ENCODE data around the gene USF3. TPM values are rescaled to one million over a fixed set of nuclear protein-coding genes. Genes with fewer than 3 reads are reported as not detected.
A peak's percentile ranks its signal among the peaks of the same experiment; 100 is the strongest.

USF3 gene
- total and polyA plus RNA-seq, 2 of the 4 experiments (the other 2 are of a cell fraction) = 3.0 to 5.2 TPM

- Histone ChIP-seq H3K4me3 (ENCODE audit: insufficient read depth, low read depth, low read length) (no peak overlapping the region), H3K14ac (replicated peaks; ENCODE audit: low read depth, low read length) (no peak overlapping the region), H4K20me1 (ENCODE audit: insufficient read depth, low read length) (peaks cover 54% of the 10 kb centered on the region), H3K9ac (ENCODE audit: low read depth, low read length) (no peak overlapping the region), H3K18ac (ENCODE audit: low read depth, low read length) (no peak overlapping the region), H3K4me1 (ENCODE audit: control insufficient read depth, insufficient read depth, low read length) (no peaks in the 10 kb centered on the region), H2AFZ (replicated peaks; ENCODE audit: low read length, poor library complexity) (no peak overlapping the region), H4K5ac (ENCODE audit: low read depth, low read length) (no peak overlapping the region), H2BK5ac (ENCODE audit: low read depth, low read length, poor library complexity, severe bottlenecking) (no peak overlapping the region), H4K91ac (ENCODE audit: insufficient read depth, low read depth, low read length) (no peak overlapping the region), H3K9me1 (ENCODE audit: insufficient read depth, low read length) (peaks cover 3% of the 10 kb centered on the region; the same call in 1 of the 2 replicates), H3K27ac (ENCODE audit: insufficient read depth, low read length) (no peak overlapping the region; the same call in 1 of the 2 replicates), H3K36me3 (ENCODE audit: control insufficient read depth, insufficient read depth, low read length) (peaks cover 7% of the 10 kb centered on the region; the same call in 1 of the 2 replicates), H3K23ac (ENCODE audit: low read depth, low read length) (no peak overlapping the region), H3K79me1 (ENCODE audit: low read depth in 1 of 2, low read length in 2 of 2) (peaks cover 22 to 59% of the 10 kb centered on the region in 2 experiments), H3K4me2 (ENCODE audit: low read depth, low read length) (no peak overlapping the region), H4K8ac (ENCODE audit: low read depth in 2 of 2, low read length in 2 of 2) (no peak overlapping the region), H3K27me3 (ENCODE audit: control insufficient read depth, insufficient read depth, low read length) (no peaks in the 10 kb centered on the region), H3K4ac (ENCODE audit: low read depth, low read length) (no peak overlapping the region), H3K56ac (ENCODE audit: extremely low read depth, insufficient read depth, low read length) (no peak overlapping the region), H2AK9ac (replicated peaks; ENCODE audit: low read depth, low read length, poor library complexity) (no peak overlapping the region), H3K9me3 (ENCODE audit: control insufficient read depth, insufficient read depth, low read length) (no peaks in the 10 kb centered on the region), H2AK5ac (ENCODE audit: low read depth, low read length) (no peak overlapping the region), H2BK20ac (ENCODE audit: low read depth, low read length) (no peak overlapping the region), H2BK120ac (ENCODE audit: low read depth, low read length) (no peak overlapping the region), H2BK15ac (ENCODE audit: low read depth, low read length) (no peak overlapping the region)
- no TSS peak for BruUV-seq (replicated peaks)
- in situ Hi-C loops (cut with MboI; ENCODE audit: low sequenced_read_pairs) (loop anchor here (10.0 kb wide), 2 partner anchors 184 to 424 kb away; no protein-coding TSS in a partner anchor), dilution Hi-C loops (cut with HindIII; ENCODE audit: low sequenced_read_pairs, unreplicated experiment) (no loop called here), intact Hi-C loops (cut with micrococcal nuclease) (no loop called here)
- no CpG with 5 or more reads among the region's 1 CpG for WGBS, 2 experiments (ENCODE audit: extremely low coverage in 2 of 2, insufficient read length in 1 of 2)
- ChIA-PET POLR2A (ENCODE audit: unreplicated experiment) (interaction anchor here (1.1 kb wide), 1 partner anchor 9 kb away, joined by 5 read pairs; no protein-coding TSS in a partner anchor), CTCF (interaction anchor here (0.5 kb wide), 1 partner anchor 603 kb away, joined by 3 read pairs; no protein-coding TSS in a partner anchor)
- DNase-seq (no peak), ATAC-seq (ENCODE audit: low read depth) (peak; percentile 55)
- TF ChIP-seq RAD21 (IDR thresholded peaks at IDR 0.05; ENCODE audit: low read length) (no peak), MXI1 (IDR thresholded peaks at IDR 0.05; ENCODE audit: borderline replicate concordance, low read depth, low read length) (no peak), FOS (IDR thresholded peaks at IDR 0.05; ENCODE audit: low read depth, low read length) (no peak), RFX5 (IDR thresholded peaks at IDR 0.05; ENCODE audit: low read depth, low read length) (no peak), CHD1 (IDR thresholded peaks at IDR 0.05; ENCODE audit: low read depth, low read length) (no peak), NFE2L2 (IDR thresholded peaks at IDR 0.05; ENCODE audit: low read depth, low read length) (no peak), CTCF (conservative IDR thresholded peaks at IDR 0.05; ENCODE audit: low read depth, low read length) (no peak), MAFK (IDR thresholded peaks at IDR 0.05; ENCODE audit: low read depth, low read length) (no peak), SMC3 (IDR thresholded peaks at IDR 0.05; ENCODE audit: low read depth, low read length) (no peak), MAZ (IDR thresholded peaks at IDR 0.05; ENCODE audit: borderline replicate concordance, low read depth, low read length) (no peak), RCOR1 (IDR thresholded peaks at IDR 0.05; ENCODE audit: insufficient replicate concordance, low read length) (no peak), USF2 (IDR thresholded peaks at IDR 0.05; ENCODE audit: low read depth, low read length) (no peak), POLR2A (IDR thresholded peaks at IDR 0.05; ENCODE audit: low read depth, low read length) (no peak), CEBPB (IDR thresholded peaks at IDR 0.05; ENCODE audit: low read depth, low read length) (no peak), BHLHE40 (IDR thresholded peaks at IDR 0.05; ENCODE audit: low read depth, low read length) (no peak)
- TF ChIP-seq, protein P1, sequence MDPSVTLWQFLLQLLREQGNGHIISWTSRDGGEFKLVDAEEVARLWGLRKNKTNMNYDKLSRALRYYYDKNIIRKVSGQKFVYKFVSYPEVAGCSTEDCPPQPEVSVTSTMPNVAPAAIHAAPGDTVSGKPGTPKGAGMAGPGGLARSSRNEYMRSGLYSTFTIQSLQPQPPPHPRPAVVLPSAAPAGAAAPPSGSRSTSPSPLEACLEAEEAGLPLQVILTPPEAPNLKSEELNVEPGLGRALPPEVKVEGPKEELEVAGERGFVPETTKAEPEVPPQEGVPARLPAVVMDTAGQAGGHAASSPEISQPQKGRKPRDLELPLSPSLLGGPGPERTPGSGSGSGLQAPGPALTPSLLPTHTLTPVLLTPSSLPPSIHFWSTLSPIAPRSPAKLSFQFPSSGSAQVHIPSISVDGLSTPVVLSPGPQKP (IDR thresholded peaks at IDR 0.05; ENCODE audit: borderline replicate concordance, low read depth, low read length) = no peak
Measured at GRCh38 chr3:113730550-113730949, 34.1 kb upstream of the USF3 start.
